ENCODE data around the gene FSTL5. TPM values are rescaled to one million over a fixed set of nuclear protein-coding genes. Genes with fewer than 3 reads are reported as not detected.
A peak's percentile ranks its signal among the peaks of the same experiment; 100 is the strongest.

The FSTL5 gene
- total RNA-seq, 1 donor from 2014 or later = not detected

- no peak for FAIRE-seq
- Histone ChIP-seq H3K4me3 (ENCODE audit: low read depth, low read length) (no peak overlapping the region), H3K36me3 (ENCODE audit: control insufficient read depth, insufficient read depth, low read length) (no peaks in the 10 kb centered on the region), H3K27me3 (ENCODE audit: control insufficient read depth, insufficient read depth, low read length) (no peaks in the 10 kb centered on the region)
- TF ChIP-seq, protein P1, sequence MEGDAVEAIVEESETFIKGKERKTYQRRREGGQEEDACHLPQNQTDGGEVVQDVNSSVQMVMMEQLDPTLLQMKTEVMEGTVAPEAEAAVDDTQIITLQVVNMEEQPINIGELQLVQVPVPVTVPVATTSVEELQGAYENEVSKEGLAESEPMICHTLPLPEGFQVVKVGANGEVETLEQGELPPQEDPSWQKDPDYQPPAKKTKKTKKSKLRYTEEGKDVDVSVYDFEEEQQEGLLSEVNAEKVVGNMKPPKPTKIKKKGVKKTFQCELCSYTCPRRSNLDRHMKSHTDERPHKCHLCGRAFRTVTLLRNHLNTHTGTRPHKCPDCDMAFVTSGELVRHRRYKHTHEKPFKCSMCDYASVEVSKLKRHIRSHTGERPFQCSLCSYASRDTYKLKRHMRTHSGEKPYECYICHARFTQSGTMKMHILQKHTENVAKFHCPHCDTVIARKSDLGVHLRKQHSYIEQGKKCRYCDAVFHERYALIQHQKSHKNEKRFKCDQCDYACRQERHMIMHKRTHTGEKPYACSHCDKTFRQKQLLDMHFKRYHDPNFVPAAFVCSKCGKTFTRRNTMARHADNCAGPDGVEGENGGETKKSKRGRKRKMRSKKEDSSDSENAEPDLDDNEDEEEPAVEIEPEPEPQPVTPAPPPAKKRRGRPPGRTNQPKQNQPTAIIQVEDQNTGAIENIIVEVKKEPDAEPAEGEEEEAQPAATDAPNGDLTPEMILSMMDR (IDR thresholded peaks at IDR 0.05; ENCODE audit: insufficient read depth, low read length, severe bottlenecking) = no peak
- DNase-seq (ENCODE audit: low read depth) = no peak
Observed at GRCh38 chr4:161393602-161394001, 770.2 kb downstream of the FSTL5 start.

DNA sequence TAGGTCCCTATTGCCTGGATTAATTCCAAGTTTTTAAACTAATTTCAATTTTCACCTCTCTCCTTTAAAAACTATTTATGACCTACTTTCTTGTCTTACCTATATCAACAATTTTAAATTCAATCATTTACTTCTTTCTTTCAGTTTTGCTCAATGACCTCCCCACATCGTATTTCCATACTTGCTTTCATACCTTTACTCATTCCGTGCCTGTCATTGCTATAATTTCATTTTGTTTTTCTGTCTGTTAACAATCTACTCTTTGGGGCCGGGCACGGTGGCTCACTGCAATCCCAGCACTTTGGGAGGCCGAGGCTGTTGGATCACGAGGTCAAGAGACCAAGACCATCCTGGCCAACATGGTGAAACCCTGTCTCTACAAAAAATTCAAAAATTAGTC lies 781.1 kb downstream of the FSTL5 start:
- Histone ChIP-seq H3K27me3 (ENCODE audit: control insufficient read depth, insufficient read depth, low read length) (no peaks in the 10 kb centered on the region), H3K36me3 (ENCODE audit: control insufficient read depth, insufficient read depth, low read length) (no peaks in the 10 kb centered on the region), H3K4me3 (ENCODE audit: low read depth, low read length) (no peak overlapping the region)
- TF ChIP-seq, protein P1 (IDR thresholded peaks at IDR 0.05; ENCODE audit: insufficient read depth, low read length, severe bottlenecking) = no peak
- FAIRE-seq (no peak), DNase-seq (ENCODE audit: low read depth) (no peak)

DNA sequence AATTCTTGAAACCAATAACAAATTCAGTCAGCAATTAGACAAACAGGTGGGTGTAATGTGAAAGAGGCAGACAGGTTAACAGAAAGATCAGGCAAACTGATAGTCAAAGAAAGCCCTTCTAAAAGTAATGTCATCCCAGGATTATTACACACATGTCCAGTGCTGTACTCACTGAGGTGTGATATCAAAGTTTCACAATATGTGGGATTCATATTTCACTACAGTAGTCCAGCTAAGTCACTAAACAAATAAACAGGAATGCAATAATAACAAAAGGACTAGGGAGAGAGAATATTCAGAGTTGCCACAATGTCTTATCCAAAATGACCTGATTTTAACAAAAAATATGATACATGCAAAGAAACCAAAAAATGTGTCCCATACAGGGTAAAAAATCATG lies 787.5 kb downstream of the FSTL5 start:
- Histone ChIP-seq H3K27me3 (ENCODE audit: control insufficient read depth, insufficient read depth, low read length) (no peaks in the 10 kb centered on the region), H3K4me3 (ENCODE audit: low read depth, low read length) (no peak overlapping the region), H3K36me3 (ENCODE audit: control insufficient read depth, insufficient read depth, low read length) (no peaks in the 10 kb centered on the region)
- DNase-seq (ENCODE audit: low read depth) (peak; percentile 71), FAIRE-seq (no peak)
- TF ChIP-seq, protein P1 (IDR thresholded peaks at IDR 0.05; ENCODE audit: insufficient read depth, low read length, severe bottlenecking) = no peak

GRCh38 chr4:161364681-161365080 lies 799.1 kb downstream of the FSTL5 start:
- H3K36me3 ChIP-seq (ENCODE audit: control insufficient read depth, insufficient read depth, low read length) = no peaks in the 10 kb centered on the region
- no peak overlapping the region for H3K4me3 ChIP-seq (ENCODE audit: low read depth, low read length)
- FAIRE-seq = no peak
- TF ChIP-seq, protein P1 (IDR thresholded peaks at IDR 0.05; ENCODE audit: insufficient read depth, low read length, severe bottlenecking) = no peak
- no peak for DNase-seq (ENCODE audit: low read depth)
- no peaks in the 10 kb centered on the region for H3K27me3 ChIP-seq (ENCODE audit: control insufficient read depth, insufficient read depth, low read length)

GRCh38 chr4:161360982-161361381 lies 802.8 kb downstream of the FSTL5 start:
- no peaks in the 10 kb centered on the region for H3K27me3 ChIP-seq (ENCODE audit: control insufficient read depth, insufficient read depth, low read length)
- DNase-seq (ENCODE audit: low read depth) (no peak), FAIRE-seq (no peak)

DNA sequence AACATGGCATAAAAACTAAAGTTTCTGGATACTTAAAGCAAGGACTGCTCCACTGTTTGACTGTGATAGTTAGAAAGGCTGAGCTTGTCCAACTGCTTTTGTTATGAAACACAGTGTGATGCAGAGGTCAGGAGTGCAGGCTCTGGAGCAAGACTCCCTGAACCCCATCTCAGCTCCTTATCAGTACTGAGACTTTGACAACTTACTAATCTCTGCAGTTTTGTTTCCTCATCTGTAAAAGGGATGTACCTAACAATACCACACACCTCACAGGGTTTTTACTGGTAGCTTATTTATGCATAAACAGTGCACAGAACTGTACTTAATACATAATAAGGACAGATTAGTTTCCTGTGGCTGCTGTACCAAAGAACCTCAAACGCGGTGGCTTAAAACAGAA lies 804.3 kb downstream of the FSTL5 start:
- TF ChIP-seq, protein P1 (IDR thresholded peaks at IDR 0.05; ENCODE audit: insufficient read depth, low read length, severe bottlenecking) = no peak
- no peak overlapping the region for H3K4me3 ChIP-seq (ENCODE audit: low read depth, low read length)
- FAIRE-seq (peak; percentile 36), DNase-seq (ENCODE audit: low read depth) (peak; percentile 6)
- no peaks in the 10 kb centered on the region for H3K27me3 ChIP-seq (ENCODE audit: control insufficient read depth, insufficient read depth, low read length)
- no peaks in the 10 kb centered on the region for H3K36me3 ChIP-seq (ENCODE audit: control insufficient read depth, insufficient read depth, low read length)

More at GRCh38 chr4:161360982-161361381, 802.8 kb downstream of the FSTL5 start:
- Histone ChIP-seq H3K36me3 (ENCODE audit: control insufficient read depth, insufficient read depth, low read length) (no peaks in the 10 kb centered on the region), H3K4me3 (ENCODE audit: low read depth, low read length) (no peak overlapping the region)
- TF ChIP-seq, protein P1 (IDR thresholded peaks at IDR 0.05; ENCODE audit: insufficient read depth, low read length, severe bottlenecking) = no peak

Data from bronchial epithelial cell (primary cell).